MM.1S (cell line): ENCODE measurements around the gene MRPL19.
"Not testable (repeated sequence)": the region's sequence is repeated elsewhere in the genome, so short reads cannot be mapped to it uniquely, and the experiment has no call there.

ENCODE experiments used
- DNase-seq: peaks from one replicate; pipeline ENCODE4 v3.0.0-alpha.2; 2015
- H2AFZ ChIP-seq: fragments of 300-600 bp; sonication (generic); 2 replicates; pipeline ENCODE4 v1.6.0; 2016; ENCODE audit warnings: antibody characterized with exemption, low read length
- H3F3A ChIP-seq: fragments of 300-600 bp; sonication (generic); 2 replicates; pipeline ENCODE4 v1.6.1; 2016; ENCODE audit warnings: mild to moderate bottlenecking, antibody characterized with exemption, low read length, moderate library complexity, mixed read lengths; ENCODE audit not compliant: insufficient read depth
- H3K27ac ChIP-seq: fragments of 300-600 bp; sonication (generic); 2 replicates; pipeline ENCODE4 v1.5.1; 2016; ENCODE audit warnings: mild to moderate bottlenecking, low read length
- H3K27me3 ChIP-seq: fragments of 300-600 bp; sonication (generic); replicated peaks from 2 replicates; pipeline ENCODE4 v1.6.0; 2016; ENCODE audit warnings: low read length; ENCODE audit not compliant: insufficient read depth
- H3K36me3 ChIP-seq: fragments of 300-600 bp; sonication (generic); replicated peaks from 2 replicates; pipeline ENCODE4 v1.6.1; 2016; ENCODE audit warnings: mild to moderate bottlenecking, low read length, mixed read lengths; ENCODE audit not compliant: insufficient read depth
- H3K4me1 ChIP-seq: fragments of 300-600 bp; sonication (generic); 2 replicates; pipeline ENCODE4 v1.6.1; 2016; ENCODE audit warnings: low read length, mixed read lengths
- H3K4me2 ChIP-seq: fragments of 300-600 bp; sonication (generic); 2 replicates; pipeline ENCODE4 v1.6.0; 2016; ENCODE audit warnings: low read depth, low read length
- H3K4me3 ChIP-seq: fragments of 300-600 bp; sonication (generic); 2 replicates; pipeline ENCODE4 v1.5.1; 2016; ENCODE audit warnings: low read length, mixed read lengths
- H3K79me2 ChIP-seq: fragments of 300-600 bp; sonication (generic); 2 replicates; pipeline ENCODE4 v1.6.1; 2016; ENCODE audit warnings: mixed run types, low read length, mixed read lengths
- H3K9ac ChIP-seq: fragments of 300-600 bp; sonication (generic); 2 replicates; pipeline ENCODE4 v1.6.1; 2016; ENCODE audit warnings: low read length, mixed read lengths
- H3K9me2 ChIP-seq: fragments of 300-600 bp; sonication (generic); replicated peaks from 2 replicates; pipeline ENCODE4 v1.6.1; 2016; ENCODE audit warnings: mild to moderate bottlenecking, low read length, mixed read lengths; ENCODE audit not compliant: insufficient read depth
- H3K9me3 ChIP-seq: fragments of 300-600 bp; sonication (generic); replicated peaks from 2 replicates; pipeline ENCODE4 v1.6.1; 2016; ENCODE audit warnings: mild to moderate bottlenecking, low read length, mixed read lengths; ENCODE audit not compliant: insufficient read depth
- H4K20me1 ChIP-seq: fragments of 300-600 bp; sonication (generic); 2 replicates; pipeline ENCODE4 v1.6.1; 2016; ENCODE audit warnings: mild to moderate bottlenecking, low read length, moderate library complexity, mixed read lengths; ENCODE audit not compliant: insufficient read depth
- CTCF ChIP-seq: fragments of 300-600 bp; sonication (generic); IDR thresholded peaks from 2 replicates; pipeline ENCODE4 v1.5.1; 2016; ENCODE audit warnings: antibody characterized with exemption, low read length, mixed read lengths
- EZH2 ChIP-seq: fragments of 300-600 bp; sonication (generic); optimal IDR thresholded peaks from 2 replicates; pipeline ENCODE3; 2017; ENCODE audit warnings: low read depth, mild to moderate bottlenecking, antibody characterized with exemption, low read length, mixed read lengths
- EZH2phosphoT487 ChIP-seq: fragments of 300-600 bp; sonication (generic); IDR thresholded peaks from 2 replicates; pipeline ENCODE4 v1.6.1; 2018; ENCODE audit warnings: antibody characterized with exemption, low read length

MRPL19 gene

GRCh38 chr2:75710220-75710576, 63.6 kb downstream of the MRPL19 start:
- H3K4me2 ChIP-seq = peak overlapping the region; percentile 84
- H3K27ac ChIP-seq = peak overlapping the region; percentile 85
- no peaks in the 10 kb centered on the region for H3K27me3 ChIP-seq
- H3K9ac ChIP-seq = peak overlapping the region; percentile 77
- peak overlapping the region; percentile 86 for H2AFZ ChIP-seq
- H3K79me2 ChIP-seq = no peaks in the 10 kb centered on the region
- no peaks in the 10 kb centered on the region for H3K9me3 ChIP-seq
- no peak for DNase-seq
- H3K4me1 ChIP-seq = peaks cover 5% of the 10 kb centered on the region; the same call in 1 of the 2 replicates
- H3K4me3 ChIP-seq = peak overlapping the region; percentile 78
- H3F3A ChIP-seq = peaks cover 13% of the 10 kb centered on the region; the same call in 1 of the 2 replicates
- TF ChIP-seq EZH2phosphoT487 = no peak
- TF ChIP-seq CTCF = no peak
- TF ChIP-seq EZH2 = no peak
- no peaks in the 10 kb centered on the region for H4K20me1 ChIP-seq
- H3K36me3 ChIP-seq = no peaks in the 10 kb centered on the region
- H3K9me2 ChIP-seq = no peaks in the 10 kb centered on the region

- peaks cover 13% of the 10 kb centered on the region; the same call in 1 of the 2 replicates for H3F3A ChIP-seq
- no peaks in the 10 kb centered on the region for H3K27me3 ChIP-seq
- H3K36me3 ChIP-seq = no peaks in the 10 kb centered on the region
- H3K4me1 ChIP-seq = peaks cover 5% of the 10 kb centered on the region; the same call in 1 of the 2 replicates
- peak; percentile 84 for DNase-seq
- peak within 1 kb of the TSS; percentile 78 for H3K4me3 ChIP-seq
- no peaks in the 10 kb centered on the region for H4K20me1 ChIP-seq
- peak within 1 kb of the TSS; percentile 84 for H3K4me2 ChIP-seq
- peak within 1 kb of the TSS; percentile 86 for H2AFZ ChIP-seq
- H3K79me2 ChIP-seq = no peaks in the 10 kb centered on the region
- no peak for TF ChIP-seq EZH2
- TF ChIP-seq CTCF = peak; percentile 33
- no peak for TF ChIP-seq EZH2phosphoT487
- peak within 1 kb of the TSS; percentile 77 for H3K9ac ChIP-seq
- H3K27ac ChIP-seq = peak within 1 kb of the TSS; percentile 85
- no peaks in the 10 kb centered on the region for H3K9me2 ChIP-seq
- no peaks in the 10 kb centered on the region for H3K9me3 ChIP-seq
Observed at GRCh38 chr2:75710577-75711253, 64.1 kb downstream of the MRPL19 start, which contains the start of gene GCFC2. Gene GCFC2 (minus strand): TSS chr2:75710915. CDS start chr2:75710855, 60 bp downstream.

- not testable (repeated sequence) for H3K4me2 ChIP-seq, H3K9me2 ChIP-seq, H4K20me1 ChIP-seq, H3K27me3 ChIP-seq, H3K9ac ChIP-seq, H3K27ac ChIP-seq, H3K79me2 ChIP-seq, H3K9me3 ChIP-seq, H3K36me3 ChIP-seq, DNase-seq, H3K4me1 ChIP-seq, H3K4me3 ChIP-seq, H2AFZ ChIP-seq
- H3F3A ChIP-seq = peaks cover 13% of the 10 kb centered on the region; the same call in 1 of the 2 replicates
Observed at GRCh38 chr2:75711590-75711989, 65.0 kb downstream of the MRPL19 start.

- H3K79me2 ChIP-seq = no peaks in the 10 kb centered on the region
Observed at GRCh38 chr2:75716406-75716805, 69.8 kb downstream of the MRPL19 start.

More at GRCh38 chr2:75716406-75716805, 69.8 kb downstream of the MRPL19 start:
- H3K4me2 ChIP-seq = no peak overlapping the region
- TF ChIP-seq CTCF (no peak), EZH2phosphoT487 (no peak), EZH2 (no peak)
- H3K27ac ChIP-seq = no peak overlapping the region
- no peak for DNase-seq
- H3K4me3 ChIP-seq = no peak overlapping the region
- no peaks in the 10 kb centered on the region for H3K27me3 ChIP-seq
- H2AFZ ChIP-seq = no peak overlapping the region
- H3K36me3 ChIP-seq = no peaks in the 10 kb centered on the region
- no peaks in the 10 kb centered on the region for H3K4me1 ChIP-seq
- no peaks in the 10 kb centered on the region for H3K9me3 ChIP-seq
- no peaks in the 10 kb centered on the region for H3F3A ChIP-seq
- no peaks in the 10 kb centered on the region for H3K9me2 ChIP-seq
- H3K9ac ChIP-seq = no peak overlapping the region
- H4K20me1 ChIP-seq = no peaks in the 10 kb centered on the region
